AG04450 (cell line): ENCODE measurements around the gene MEGF11. TPM values are rescaled to one million over a fixed set of nuclear protein-coding genes. Genes with fewer than 3 reads are reported as not detected.

Source experiments
- CTCF ChIA-PET: fragments of 300-600, 350-600 bp; formaldehyde crosslinking; extraction: SDS; loops from one replicate; lab custom pipeline; 2022; ENCODE audit warnings: antibody characterized with exemption, inconsistent platforms; lab: Charles Lee
- POLR2A ChIA-PET: fragments of 350-600 bp; formaldehyde crosslinking; extraction: SDS; loops from one replicate; lab custom pipeline; 2021; ENCODE audit warnings: antibody characterized with exemption, inconsistent platforms; lab: Yijun Ruan, JAX
- DNase-seq: peaks from one replicate; pipeline ENCODE4 v3.0.0-alpha.2; 2011; ENCODE audit warnings: low read depth, low spot score
- H3K27ac ChIP-seq: one replicate; pipeline ENCODE4 v1.5.1; 2012; ENCODE audit warnings: low read depth, low read length, control low read depth
- H3K27me3 ChIP-seq: one replicate; pipeline ENCODE4 v1.6.0; 2012; ENCODE audit warnings: low read length; ENCODE audit not compliant: control insufficient read depth, insufficient read depth
- H3K4me3 ChIP-seq: 2 replicates; pipeline ENCODE4 v1.5.1; 2011; ENCODE audit warnings: mild to moderate bottlenecking, low read depth, low read length, control low read depth
- H3K9me3 ChIP-seq: 2 replicates; pipeline ENCODE4 v1.5.1; 2012; ENCODE audit warnings: low read length; ENCODE audit not compliant: control insufficient read depth, insufficient read depth
- CTCF ChIP-seq: IDR thresholded peaks from 2 replicates; pipeline ENCODE4 v1.5.1; 2011; ENCODE audit warnings: low read depth, low read length, control low read depth, inconsistent platforms
- polyA plus RNA-seq: library from polyadenylated mRNA; depleted of rRNA; stranded (reverse); fragments of >200 nt; gene quantifications from 2 replicates; pipeline ENCODE4 v1.2.3, GENCODE V29; 2011

Gene MEGF11
- polyA plus RNA-seq, 1 experiment, result not detected

- no peak for TF ChIP-seq CTCF
- Histone ChIP-seq H3K9me3 (no peaks in the 10 kb centered on the region), H3K4me3 (no peak overlapping the region), H3K27me3 (peaks cover 39% of the 10 kb centered on the region), H3K27ac (no peak overlapping the region)
- CTCF ChIA-PET, result no interaction called here
- no peak for DNase-seq
- POLR2A ChIA-PET, result no interaction called here
Observed at GRCh38 chr15:66102563-66103292, 150.8 kb downstream of the MEGF11 start.

- no peak overlapping the region for H3K27ac ChIP-seq
- H3K4me3 ChIP-seq, result no peak overlapping the region
- DNase-seq, result no peak
- no peak for TF ChIP-seq CTCF
- POLR2A ChIA-PET, result no interaction called here
- no peaks in the 10 kb centered on the region for H3K9me3 ChIP-seq
- H3K27me3 ChIP-seq, result peaks cover 39% of the 10 kb centered on the region
- CTCF ChIA-PET, result no interaction called here
Observed at GRCh38 chr15:66101715-66102395, 151.7 kb downstream of the MEGF11 start.

- TF ChIP-seq CTCF, result no peak
- POLR2A ChIA-PET, result no interaction called here
- CTCF ChIA-PET, result no interaction called here
- Histone ChIP-seq H3K27ac (no peak overlapping the region), H3K4me3 (no peak overlapping the region), H3K27me3 (peaks cover 44% of the 10 kb centered on the region), H3K9me3 (no peaks in the 10 kb centered on the region)
- no peak for DNase-seq
Observed at GRCh38 chr15:66100761-66101160, 152.8 kb downstream of the MEGF11 start.

GRCh38 chr15:66099950-66100671 is 153.4 kb downstream of the MEGF11 start:
- no peak overlapping the region for H3K4me3 ChIP-seq
- ChIA-PET CTCF (no interaction called here), POLR2A (interaction anchor here (0.6 kb wide), 1 partner anchor 159 kb away, joined by 3 read pairs; no protein-coding TSS in a partner anchor)
- peaks cover 42% of the 10 kb centered on the region for H3K27me3 ChIP-seq
- no peak for DNase-seq
- TF ChIP-seq CTCF, result no peak
- H3K27ac ChIP-seq, result no peak overlapping the region
- H3K9me3 ChIP-seq, result no peaks in the 10 kb centered on the region

- Histone ChIP-seq H3K27ac (no peak overlapping the region), H3K27me3 (peaks cover 29% of the 10 kb centered on the region), H3K9me3 (no peaks in the 10 kb centered on the region), H3K4me3 (no peak overlapping the region)
- no peak for TF ChIP-seq CTCF
- ChIA-PET CTCF (interaction anchor here (0.6 kb wide), 1 partner anchor 189 kb away, joined by 11 read pairs; no protein-coding TSS in a partner anchor), POLR2A (no interaction called here)
- no peak for DNase-seq
Observed at GRCh38 chr15:66098022-66098363, 155.6 kb downstream of the MEGF11 start.
